KMS-11 (cell line): ENCODE results near the gene TOMM20.

Experiments
- H2AFZ ChIP-seq: fragments of 200-600 bp; sonication (generic); 2 replicates; pipeline ENCODE4 v1.6.1; 2016; ENCODE audit warnings: antibody characterized with exemption, mixed run types, low read depth
- H3K27ac ChIP-seq: fragments of 200-600 bp; sonication (generic); 2 replicates; pipeline ENCODE4 v1.6.1; 2016; ENCODE audit warnings: mild to moderate bottlenecking, mixed run types
- H3K27me3 ChIP-seq: fragments of 200-600 bp; sonication (generic); 2 replicates; pipeline ENCODE4 v1.6.1; 2017; ENCODE audit warnings: mild to moderate bottlenecking, low read depth, mixed run types, moderate library complexity; ENCODE audit not compliant: insufficient read depth
- H3K36me3 ChIP-seq: fragments of 200-600 bp; sonication (generic); 2 replicates; pipeline ENCODE4 v1.6.1; 2017; ENCODE audit warnings: mild to moderate bottlenecking, mixed run types; ENCODE audit not compliant: insufficient read depth
- H3K4me1 ChIP-seq: fragments of 200-600 bp; sonication (generic); 2 replicates; pipeline ENCODE4 v1.6.1; 2016; ENCODE audit warnings: mild to moderate bottlenecking, low read depth, mixed run types; ENCODE audit not compliant: poor library complexity, severe bottlenecking
- H3K4me2 ChIP-seq: fragments of 200-600 bp; sonication (generic); 2 replicates; pipeline ENCODE4 v1.7.0; 2016; ENCODE audit warnings: mild to moderate bottlenecking, mixed run types
- H3K4me3 ChIP-seq: fragments of 200-600 bp; sonication (generic); IDR thresholded peaks from 2 replicates; pipeline ENCODE4 v1.6.1; 2017; ENCODE audit warnings: low read depth, low read length, mixed read lengths; ENCODE audit not compliant: insufficient read depth
- H3K79me2 ChIP-seq: fragments of 200-600 bp; sonication (generic); 2 replicates; pipeline ENCODE4 v1.6.1; 2016; ENCODE audit warnings: low read depth, mixed run types; ENCODE audit not compliant: insufficient read depth
- H3K9ac ChIP-seq: fragments of 200-600 bp; sonication (generic); 2 replicates; pipeline ENCODE4 v1.6.1; 2016; ENCODE audit warnings: mild to moderate bottlenecking, mixed run types
- H4K20me1 ChIP-seq: fragments of 200-600 bp; sonication (generic); 2 replicates; pipeline ENCODE4 v1.6.1; 2016; ENCODE audit warnings: mild to moderate bottlenecking, mixed run types; ENCODE audit not compliant: insufficient read depth
- TF ChIP-seq, protein P1 (sequence below): fragments of 200-600 bp; sonication (generic); conservative IDR thresholded peaks from 2 replicates; pipeline ENCODE4 v1.6.1; 2017; ENCODE audit warnings: low read depth, mild to moderate bottlenecking, antibody characterized with exemption, low read length, moderate library complexity, mixed read lengths

Gene TOMM20

DNA sequence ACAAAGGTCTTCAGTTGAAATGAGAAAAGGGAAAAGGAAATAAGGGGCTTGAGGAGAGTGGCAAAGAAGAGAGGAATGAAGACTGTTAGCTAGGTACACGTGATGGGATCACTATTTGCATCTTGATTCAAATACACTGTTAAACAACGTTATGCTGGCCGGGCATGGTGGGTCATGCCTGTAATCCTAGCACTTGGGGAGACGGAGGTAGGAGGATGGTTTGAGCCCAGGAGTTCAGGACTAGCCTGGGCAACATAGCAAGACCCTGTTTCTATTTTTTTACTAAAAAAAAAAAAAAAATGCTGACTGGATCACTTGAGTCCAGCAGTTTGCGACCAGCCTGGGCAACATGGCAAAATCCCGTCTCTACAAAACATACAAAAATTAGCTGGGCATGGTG lies 30.0 kb upstream of the TOMM20 start:
- H2AFZ ChIP-seq: no peak overlapping the region
- no peak overlapping the region for H3K4me3 ChIP-seq
- H3K36me3 ChIP-seq: peaks cover 6% of the 10 kb centered on the region; the same call in 1 of the 2 replicates

GRCh38 chr1:235157150-235157549 lies 28.5 kb upstream of the TOMM20 start:
- Histone ChIP-seq H3K4me3 (no peak overlapping the region), H4K20me1 (no peaks in the 10 kb centered on the region; the same call in 1 of the 2 replicates), H2AFZ (no peak overlapping the region), H3K27me3 (no peaks in the 10 kb centered on the region), H3K36me3 (peaks cover 16% of the 10 kb centered on the region; the same call in 1 of the 2 replicates), H3K27ac (no peak overlapping the region), H3K4me2 (no peak overlapping the region), H3K79me2 (peaks cover 23% of the 10 kb centered on the region), H3K9ac (no peak overlapping the region), H3K4me1 (peaks cover 22% of the 10 kb centered on the region)
- TF ChIP-seq, protein P1, sequence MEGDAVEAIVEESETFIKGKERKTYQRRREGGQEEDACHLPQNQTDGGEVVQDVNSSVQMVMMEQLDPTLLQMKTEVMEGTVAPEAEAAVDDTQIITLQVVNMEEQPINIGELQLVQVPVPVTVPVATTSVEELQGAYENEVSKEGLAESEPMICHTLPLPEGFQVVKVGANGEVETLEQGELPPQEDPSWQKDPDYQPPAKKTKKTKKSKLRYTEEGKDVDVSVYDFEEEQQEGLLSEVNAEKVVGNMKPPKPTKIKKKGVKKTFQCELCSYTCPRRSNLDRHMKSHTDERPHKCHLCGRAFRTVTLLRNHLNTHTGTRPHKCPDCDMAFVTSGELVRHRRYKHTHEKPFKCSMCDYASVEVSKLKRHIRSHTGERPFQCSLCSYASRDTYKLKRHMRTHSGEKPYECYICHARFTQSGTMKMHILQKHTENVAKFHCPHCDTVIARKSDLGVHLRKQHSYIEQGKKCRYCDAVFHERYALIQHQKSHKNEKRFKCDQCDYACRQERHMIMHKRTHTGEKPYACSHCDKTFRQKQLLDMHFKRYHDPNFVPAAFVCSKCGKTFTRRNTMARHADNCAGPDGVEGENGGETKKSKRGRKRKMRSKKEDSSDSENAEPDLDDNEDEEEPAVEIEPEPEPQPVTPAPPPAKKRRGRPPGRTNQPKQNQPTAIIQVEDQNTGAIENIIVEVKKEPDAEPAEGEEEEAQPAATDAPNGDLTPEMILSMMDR: no peak

More for the DNA sequence above, 30.0 kb upstream of the TOMM20 start:
- H3K27ac ChIP-seq: no peak overlapping the region
- H3K4me1 ChIP-seq: peaks cover 23% of the 10 kb centered on the region
- H3K27me3 ChIP-seq: no peaks in the 10 kb centered on the region
- H3K9ac ChIP-seq: no peak overlapping the region
- TF ChIP-seq, protein P1: no peak
- H3K79me2 ChIP-seq: peaks cover 22% of the 10 kb centered on the region
- H3K4me2 ChIP-seq: no peak overlapping the region
- H4K20me1 ChIP-seq: no peaks in the 10 kb centered on the region; the same call in 1 of the 2 replicates

DNA sequence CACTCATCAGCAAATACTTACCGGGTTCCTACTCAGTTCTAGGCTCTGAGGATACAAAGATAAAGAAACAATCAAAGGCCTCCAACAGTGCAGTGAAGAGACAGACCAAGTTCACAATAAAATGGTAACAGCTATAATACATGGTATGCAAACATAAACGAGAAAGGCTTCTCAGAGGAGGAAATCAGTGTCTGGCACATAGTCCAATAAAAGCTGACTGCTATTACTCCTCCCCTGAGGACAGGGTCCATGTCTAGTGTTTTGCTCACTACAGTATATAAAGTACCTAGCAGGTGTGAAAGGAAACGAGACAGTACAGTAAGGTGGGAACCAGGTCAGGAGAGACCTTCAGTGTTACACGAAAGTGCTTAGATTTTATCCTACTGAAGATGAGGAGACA lies 28.1 kb upstream of the TOMM20 start:
- H2AFZ ChIP-seq: no peak overlapping the region
- H3K27me3 ChIP-seq: no peaks in the 10 kb centered on the region
- H4K20me1 ChIP-seq: no peaks in the 10 kb centered on the region; the same call in 1 of the 2 replicates
- H3K36me3 ChIP-seq: peaks cover 16% of the 10 kb centered on the region; the same call in 1 of the 2 replicates
- H3K27ac ChIP-seq: no peak overlapping the region
- peaks cover 18% of the 10 kb centered on the region for H3K4me1 ChIP-seq
- no peak overlapping the region for H3K4me3 ChIP-seq
- H3K9ac ChIP-seq: no peak overlapping the region
- H3K79me2 ChIP-seq: peaks cover 26% of the 10 kb centered on the region
- H3K4me2 ChIP-seq: no peak overlapping the region
- TF ChIP-seq, protein P1: no peak

DNA sequence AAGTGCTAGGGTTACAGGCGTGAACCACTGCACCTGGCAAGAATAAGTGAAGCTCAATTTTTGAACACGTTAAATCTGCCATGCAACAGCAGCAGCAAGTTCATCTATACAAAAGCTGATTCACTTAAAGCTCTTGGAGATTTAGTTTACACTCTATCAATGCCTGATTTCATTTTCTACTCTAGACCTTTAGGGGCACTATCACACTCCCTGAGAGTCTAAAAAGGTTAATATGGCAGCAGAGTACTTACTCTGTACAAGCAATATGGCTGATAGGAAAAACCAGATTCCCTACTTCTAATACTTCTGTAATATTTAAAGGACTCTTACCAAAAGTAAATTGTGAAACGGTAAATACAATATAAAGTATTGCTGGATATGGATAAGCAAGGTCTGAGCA lies 27.6 kb upstream of the TOMM20 start:
- Histone ChIP-seq H2AFZ (no peak overlapping the region), H3K9ac (no peak overlapping the region), H3K4me2 (no peak overlapping the region), H4K20me1 (no peaks in the 10 kb centered on the region; the same call in 1 of the 2 replicates), H3K79me2 (peaks cover 26% of the 10 kb centered on the region), H3K4me1 (peaks cover 15% of the 10 kb centered on the region), H3K36me3 (peaks cover 21% of the 10 kb centered on the region; the same call in 1 of the 2 replicates), H3K27ac (no peak overlapping the region), H3K27me3 (no peaks in the 10 kb centered on the region), H3K4me3 (no peak overlapping the region)
- TF ChIP-seq, protein P1: no peak
